K562 (cell line): ENCODE measurements around the gene KRI1. TPM values are rescaled to one million over a fixed set of nuclear protein-coding genes. Genes with fewer than 3 reads are reported as not detected.

Experiments used
- ATF7 ChIP-seq: fragments of 450-650 bp; IDR thresholded peaks from 2 replicates; pipeline ENCODE4 v1.7.1; 2014; ENCODE audit warnings: mild to moderate bottlenecking, moderate library complexity
- BCOR ChIP-seq: fragments of 450-650 bp; IDR thresholded peaks from 2 replicates; pipeline ENCODE4 v1.6.1; 2016
- E2F3 ChIP-seq: fragments of 250-450 bp; sonication (Bioruptor Pico); IDR thresholded peaks from 2 replicates; pipeline ENCODE4 v1.4.0; 2020; ENCODE audit warnings: mild to moderate bottlenecking
- HCFC1 ChIP-seq: IDR thresholded peaks from 2 replicates; pipeline ENCODE4 v1.6.1; 2012; ENCODE audit warnings: low read depth, low read length, improper control_type of control experiment
- HOMEZ ChIP-seq: fragments of 250-450 bp; sonication (Bioruptor Pico); IDR thresholded peaks from 2 replicates; pipeline ENCODE4 v1.4.0; 2020; ENCODE audit warnings: mild to moderate bottlenecking, moderate library complexity
- ID3 ChIP-seq, 2 experiments: fragments of 250-450 bp in 1 of 2; fragments of 450-650 bp in 1 of 2; sonication (Bioruptor Pico) in 1 of 2; IDR thresholded peaks; 2 replicates each; pipeline versions ENCODE4 v1.6.1 to v1.8.0; 2016 to 2021; ENCODE audit warnings: mild to moderate bottlenecking in 2 of 2, moderate library complexity in 2 of 2, missing compliant biosample characterization in 1 of 2, missing genetic modification characterization in 1 of 2
- KLF13 ChIP-seq: fragments of 450-650 bp; IDR thresholded peaks from 2 replicates; pipeline ENCODE4 v1.6.1; 2016; ENCODE audit warnings: missing genetic modification characterization, low read depth, mild to moderate bottlenecking, missing compliant biosample characterization, moderate library complexity, borderline replicate concordance
- MTA3 ChIP-seq: fragments of 450-650 bp; formaldehyde crosslinking; IDR thresholded peaks from 2 replicates; pipeline ENCODE4 v1.6.1; 2017; ENCODE audit warnings: mild to moderate bottlenecking, borderline replicate concordance
- NFE2 ChIP-seq: IDR thresholded peaks from 2 replicates; pipeline ENCODE4 v1.6.1; 2014; ENCODE audit warnings: antibody characterized with exemption, low read depth
- NR2F6 ChIP-seq: fragments of 450-650 bp; formaldehyde crosslinking; IDR thresholded peaks from 2 replicates; pipeline ENCODE4 v1.4.0; 2020; ENCODE audit warnings: mild to moderate bottlenecking
- POLR3G ChIP-seq: IDR thresholded peaks from 2 replicates; pipeline ENCODE4 v1.6.1; 2011; ENCODE audit not compliant: insufficient read length, insufficient replicate concordance; ENCODE audit errors: extremely low read depth
- SIN3A ChIP-seq, 2 experiments: fragments of 150-350 bp in 1 of 2; IDR thresholded peaks; 2 replicates each; pipeline ENCODE4 v1.6.1; 2011 to 2016; ENCODE audit warnings: borderline replicate concordance in 2 of 2, low read depth in 2 of 2, low read length in 2 of 2, mild to moderate bottlenecking in 2 of 2, moderate library complexity in 2 of 2; ENCODE audit not compliant: control insufficient read depth in 1 of 2
- SMAD4 ChIP-seq: fragments of 250-450 bp; sonication (Bioruptor Pico); conservative IDR thresholded peaks from 2 replicates; pipeline ENCODE4 v1.8.0; 2021; ENCODE audit warnings: inconsistent platforms, mild to moderate bottlenecking, moderate library complexity
- SUPT5H ChIP-seq: fragments of 450-650 bp; IDR thresholded peaks from 2 replicates; pipeline ENCODE4 v1.6.1; 2016
- TFAP4 ChIP-seq: sonication (generic); formaldehyde crosslinking; IDR thresholded peaks from 2 replicates; pipeline ENCODE4 v1.8.0; 2022; ENCODE audit warnings: missing genetic modification reagents, mild to moderate bottlenecking, moderate library complexity, borderline replicate concordance
- USF1 ChIP-seq: sonication (generic); formaldehyde crosslinking; IDR thresholded peaks from 2 replicates; pipeline ENCODE4 v1.9.0; 2022; ENCODE audit warnings: mild to moderate bottlenecking, missing genetic modification reagents
- YY1 ChIP-seq, 3 experiments: IDR thresholded peaks; 2 replicates each; pipeline ENCODE4 v1.6.1; 2011; ENCODE audit warnings: low read length in 2 of 3, mild to moderate bottlenecking in 2 of 3, moderate library complexity in 2 of 3, borderline replicate concordance in 1 of 3, control low read depth in 1 of 3, low read depth in 1 of 3; ENCODE audit not compliant: insufficient read depth in 3 of 3, insufficient replicate concordance in 2 of 3, control insufficient read depth in 1 of 3, insufficient read length in 1 of 3; ENCODE audit errors: extremely low read depth in 1 of 3
- ZBTB1 ChIP-seq: sonication (generic); formaldehyde crosslinking; IDR thresholded peaks from 2 replicates; pipeline ENCODE4 v1.8.1; 2023; ENCODE audit warnings: missing genetic modification reagents, low read depth, mild to moderate bottlenecking, borderline replicate concordance
- ZBTB2 ChIP-seq: fragments of 450-650 bp; IDR thresholded peaks from 2 replicates; pipeline ENCODE4 v1.6.1; 2016; ENCODE audit warnings: antibody characterized with exemption
- ZNF76 ChIP-seq: fragments of 250-450 bp; sonication (Bioruptor Pico); IDR thresholded peaks from 2 replicates; pipeline ENCODE4 v1.4.0; 2020; ENCODE audit warnings: mild to moderate bottlenecking, moderate library complexity, borderline replicate concordance
- polyA plus RNA-seq, 8 experiments: library from polyadenylated mRNA; depleted of rRNA in 4 of 8; stranded (reverse) in 5 of 8; unstranded in 3 of 8; fragments of >200 nt; fragmentation: Nextera tagmentation in 2 of 8; fragmentation: Illumina TruSeq in 1 of 8; extraction: Ambion mirVana in 2 of 8; extraction: Trizol in 1 of 8; gene quantifications; 2 replicates each; pipeline versions ENCODE4 v1.2.1 to v1.2.3, GENCODE V29; 2011 to 2014; ENCODE audit warnings: inconsistent platforms in 1 of 8, missing spikeins in 1 of 8
- total RNA-seq, 7 experiments: library from RNA; depleted of rRNA in 6 of 7; stranded (reverse); fragments of >200 nt in 6 of 7; fragmentation: Illumina TruSeq in 2 of 7; extraction: Trizol in 2 of 7; gene quantifications; 2 replicates each; pipeline versions ENCODE4 v1.2.1 to v1.2.3, GENCODE V29; 2011 to 2021; ENCODE audit warnings: low replicate concordance in 1 of 7

KRI1 gene
- total and polyA plus RNA-seq, 9 of the 15 experiments (the other 6 are each of a cell fraction or from before 2014, with no cell fraction given), result 1.1 to 50.7 (median 24.7) TPM

GRCh38 chr19:10565567-10566407 is at the start of gene KRI1 (continued):
- TF ChIP-seq ZBTB2 (peak; percentile 94), ATF7 (peak; percentile 70; the same call in 1 of the 2 replicates), KLF13 (tag) (0 out of 2 replicates have a peak, but pooled peaks have one; percentile 43), ZNF76 (CRISPR knock-in tag) (no peak), SUPT5H (peak; percentile 76), BCOR (no peak), USF1 (no peak), ID3 (CRISPR knock-in tag; IDR thresholded peaks at IDR 0.05) (no peak), ID3 (tag; IDR thresholded peaks at IDR 0.05) (0 out of 2 replicates have a peak, but pooled peaks have one; percentile 26), HOMEZ (no peak), SIN3A (IDR thresholded peaks at IDR 0.05; ENCODE audit: borderline replicate concordance in 2 of 2, control insufficient read depth in 1 of 2, low read depth in 2 of 2, low read length in 2 of 2) (peak; percentile 77 to 84; a peak in 2 of 4 replicates), YY1 (IDR thresholded peaks at IDR 0.05; ENCODE audit: borderline replicate concordance in 1 of 3, control insufficient read depth in 1 of 3, extremely low read depth in 1 of 3, insufficient read depth in 3 of 3, insufficient read length in 1 of 3, insufficient replicate concordance in 2 of 3, low read depth in 1 of 3, low read length in 2 of 3) (peak; percentile 55 to 91 (median 86)), SMAD4 (peak; percentile 59; the same call in 1 of the 2 replicates), E2F3 (CRISPR knock-in tag) (0 out of 2 replicates have a peak, but pooled peaks have one; percentile 31), NR2F6 (CRISPR knock-in tag) (peak; percentile 39; the same call in 1 of the 2 replicates), TFAP4 (CRISPR knock-in tag) (peak; percentile 97), NFE2 (0 out of 2 replicates have a peak, but pooled peaks have one; percentile 38), HCFC1 (peak; percentile 61; the same call in 1 of the 2 replicates), MTA3 (0 out of 2 replicates have a peak, but pooled peaks have one; percentile 34), POLR3G (no peak), ZBTB1 (peak; percentile 87; the same call in 1 of the 2 replicates)
